HG03066 (cell line): ENCODE measurements around the gene OXER1.

ENCODE experiments used
- ATAC-seq: cut with Tn5 transposase; IDR thresholded peaks from one replicate; pipeline ENCODE4 v1.9.1; 2021; ENCODE audit warnings: low read depth; ENCODE audit not compliant: unreplicated experiment

Gene OXER1

DNA sequence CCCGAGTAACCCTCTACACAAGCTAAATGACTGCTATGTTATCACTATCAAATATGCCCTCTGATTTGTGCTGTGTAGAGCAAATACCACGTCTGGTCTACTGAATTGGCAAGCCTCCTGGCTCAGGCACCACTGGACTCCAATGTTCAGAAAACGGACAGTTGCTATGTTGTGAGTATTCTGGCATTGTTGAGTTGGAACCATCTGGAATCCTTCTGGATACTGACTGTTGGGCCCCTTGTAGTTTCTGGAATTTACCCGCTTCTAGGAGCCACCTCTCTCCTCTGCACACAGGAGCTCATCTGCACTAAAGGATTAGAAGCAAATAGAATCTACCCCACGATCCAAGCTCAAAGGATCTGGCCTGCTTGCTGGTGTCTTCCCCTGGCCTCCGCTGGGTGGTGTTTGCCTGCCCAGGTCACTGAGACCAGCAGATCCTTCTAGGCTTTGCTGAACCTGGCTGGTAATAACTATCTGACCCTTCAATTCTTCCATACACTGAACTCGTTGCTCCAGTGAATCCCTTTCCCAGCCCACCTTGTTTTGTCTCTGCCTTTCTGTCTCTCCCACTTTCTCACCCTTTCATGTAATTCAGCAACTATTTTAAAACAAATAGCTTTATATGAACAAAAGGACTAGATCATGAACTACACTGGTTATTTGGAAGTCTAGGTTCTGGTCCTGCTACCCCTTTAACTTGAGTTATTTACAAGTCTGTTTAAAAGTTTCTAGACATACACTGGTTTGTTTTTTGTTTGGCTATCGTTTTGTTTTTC, 30.5 kb upstream of the OXER1 start:
- ATAC-seq = no peak

DNA sequence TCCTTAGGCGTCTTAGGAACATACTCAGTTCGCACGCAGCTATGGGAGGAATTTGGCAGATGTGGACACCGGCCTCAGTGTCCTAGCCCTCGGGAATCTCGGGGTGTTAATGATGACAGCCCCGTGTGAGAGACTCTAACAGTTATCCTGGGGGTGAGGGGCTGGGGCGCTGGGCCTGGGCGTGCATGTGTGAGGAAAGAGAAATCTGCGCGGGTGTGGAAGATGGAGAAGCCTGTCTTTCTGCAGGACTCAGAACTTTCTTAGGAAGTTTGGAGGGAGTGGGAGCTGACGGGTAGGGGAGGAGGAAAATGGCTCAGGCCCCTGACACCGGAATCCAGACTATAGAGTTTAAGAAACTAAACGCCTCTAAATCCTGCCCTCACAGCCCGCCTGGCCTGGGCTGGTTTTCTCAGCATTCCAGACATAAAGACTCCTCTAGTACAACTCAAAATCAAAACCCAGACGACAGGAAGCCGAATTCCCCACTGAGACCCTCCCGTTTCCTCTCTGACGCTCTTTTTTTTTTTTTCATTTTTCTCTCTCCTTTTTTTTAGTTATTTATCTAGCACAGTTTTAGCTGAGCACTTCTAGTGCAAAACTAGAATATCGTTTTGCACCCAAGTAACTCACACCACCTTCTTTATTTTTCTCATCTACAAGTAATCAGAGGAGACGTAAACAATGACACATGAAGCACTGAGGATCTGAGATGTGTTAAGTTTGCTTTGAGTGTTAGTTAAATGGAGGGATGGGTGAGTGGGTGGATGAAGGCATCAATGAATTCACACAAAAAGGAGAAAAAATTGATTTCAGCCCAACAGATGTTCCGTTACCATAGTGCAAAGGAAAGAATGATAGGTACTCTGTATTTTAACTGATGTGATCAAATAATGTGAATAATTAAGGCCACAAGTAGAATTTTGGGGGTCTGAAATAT, 29.7 kb upstream of the OXER1 start:
- no peak for ATAC-seq

DNA sequence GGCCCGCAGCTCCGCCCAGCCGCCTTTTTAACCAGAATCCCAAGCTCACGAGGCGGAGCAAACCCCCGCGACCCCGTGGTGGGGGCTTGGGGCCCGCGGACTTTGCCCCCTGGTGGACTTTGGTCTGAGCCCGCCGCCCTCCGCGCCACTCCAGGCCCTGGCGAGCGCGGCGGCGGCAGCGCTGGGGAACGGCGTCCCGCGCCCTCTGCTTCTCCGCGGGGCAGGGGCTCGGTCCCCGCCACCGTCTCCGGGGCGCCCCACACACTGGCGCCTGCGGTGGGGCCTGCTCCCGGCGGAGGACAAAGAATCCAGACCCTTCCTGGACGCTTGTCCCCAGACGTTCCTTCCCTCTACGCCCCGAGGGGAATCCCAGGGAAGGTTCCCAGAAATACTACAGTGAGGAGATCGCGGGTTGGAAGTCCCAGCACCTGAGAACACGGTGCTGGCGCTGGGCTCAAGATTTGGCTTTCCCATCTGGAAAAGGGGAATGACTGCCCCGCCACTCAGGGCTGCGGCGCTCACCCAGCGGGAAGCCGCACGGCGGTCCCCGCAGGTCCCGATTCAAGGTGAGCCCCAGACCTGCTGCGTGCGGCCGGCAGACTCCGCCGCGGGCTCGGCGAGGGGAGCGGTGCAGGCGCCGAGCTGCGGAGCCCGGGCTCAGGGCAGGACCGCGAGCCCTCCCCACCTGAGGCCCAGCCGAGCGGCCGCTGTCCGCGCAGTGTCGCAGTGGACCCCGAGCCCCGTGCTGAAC, 28.8 kb upstream of the OXER1 start, which contains the start of gene HAAO:
Gene HAAO, minus strand, starts transcription at position 1 of the 751 bp plus-strand sequence. CDS start 47 bp downstream, outside the sequence.
- ATAC-seq = peak; percentile 23

DNA sequence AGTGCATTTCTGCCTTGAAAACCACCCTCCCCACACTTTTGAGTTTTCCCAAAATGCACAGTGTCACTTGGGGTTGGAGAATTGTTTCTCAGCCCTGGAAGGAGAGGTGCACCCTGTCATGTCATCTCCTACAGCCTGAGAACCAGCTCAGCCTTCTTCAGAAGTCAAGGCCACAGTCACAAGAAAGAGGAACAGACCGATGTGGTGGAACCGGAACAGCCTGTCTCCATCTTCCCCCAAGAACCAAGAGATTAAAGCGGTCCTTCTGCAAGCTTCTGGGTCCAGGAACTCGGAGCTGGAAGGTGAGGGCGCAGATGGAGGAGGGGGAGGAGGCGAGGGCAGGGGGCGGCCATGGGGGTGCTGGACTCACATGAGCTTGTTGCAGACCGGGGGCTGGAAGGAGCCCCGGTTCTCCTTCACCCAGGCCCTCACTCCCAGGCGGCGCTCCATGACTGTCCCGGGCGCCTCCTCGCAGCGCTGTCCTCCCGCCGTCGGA, 28.2 kb upstream of the OXER1 start:
- ATAC-seq = peak; percentile 22

DNA sequence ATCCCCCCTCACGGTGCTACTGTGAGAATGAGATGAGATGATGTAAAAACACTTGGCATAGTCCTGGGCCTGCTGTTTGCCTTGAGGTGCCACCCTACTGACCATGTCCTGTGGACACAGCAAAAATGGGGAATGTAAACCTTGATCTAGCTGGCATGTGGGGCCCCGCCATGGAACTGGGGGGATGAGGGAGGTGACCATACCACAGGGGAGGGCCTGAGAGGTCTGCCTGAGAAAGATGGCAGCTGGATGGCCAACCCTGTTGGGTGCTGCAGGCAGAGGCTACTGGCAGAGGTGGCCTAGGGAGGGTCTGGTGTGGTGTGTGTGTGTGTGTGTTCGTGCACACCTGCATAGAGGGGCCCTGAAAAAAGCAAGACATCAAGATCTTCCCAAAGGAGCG, 27.7 kb upstream of the OXER1 start:
- no peak for ATAC-seq

DNA sequence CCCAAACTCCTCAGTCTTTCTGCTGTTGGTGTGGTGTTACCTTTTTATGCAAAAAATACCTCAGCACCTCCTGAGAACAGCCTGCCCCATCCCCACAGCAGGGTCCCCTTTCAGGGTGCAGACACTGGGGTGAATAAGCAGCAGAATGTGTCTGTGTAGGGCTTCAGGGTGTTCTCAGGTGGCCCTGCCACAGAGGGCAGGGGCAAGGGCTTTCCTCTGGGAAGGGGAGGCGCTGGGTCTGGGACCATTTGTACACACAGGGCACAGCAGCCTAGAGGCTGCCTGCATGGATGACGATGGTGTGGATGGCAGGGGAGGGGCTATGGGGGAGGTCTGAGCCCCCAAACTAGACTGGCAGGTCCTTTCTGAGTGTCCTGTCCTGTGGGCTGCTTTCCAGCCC, 25.8 kb upstream of the OXER1 start:
- no peak for ATAC-seq

DNA sequence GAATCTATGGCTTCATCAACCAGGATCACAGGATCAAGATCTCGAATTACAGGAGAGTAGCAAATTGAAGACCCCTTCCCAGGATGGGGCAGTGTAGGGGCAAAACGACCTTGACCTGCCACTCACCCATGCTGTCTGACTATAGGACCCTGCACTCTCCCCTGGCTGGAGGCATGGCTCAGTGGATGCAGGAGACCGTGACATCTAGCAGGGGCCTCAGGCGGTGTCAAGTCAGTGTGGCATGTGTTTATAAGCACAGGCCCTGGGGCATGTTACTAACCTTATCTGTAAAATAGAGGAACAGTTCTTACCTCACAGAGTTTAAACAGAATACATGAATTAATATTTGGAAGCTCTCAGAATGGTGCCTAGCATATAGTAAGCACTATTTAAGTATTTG, 24.9 kb upstream of the OXER1 start:
- no peak for ATAC-seq

DNA sequence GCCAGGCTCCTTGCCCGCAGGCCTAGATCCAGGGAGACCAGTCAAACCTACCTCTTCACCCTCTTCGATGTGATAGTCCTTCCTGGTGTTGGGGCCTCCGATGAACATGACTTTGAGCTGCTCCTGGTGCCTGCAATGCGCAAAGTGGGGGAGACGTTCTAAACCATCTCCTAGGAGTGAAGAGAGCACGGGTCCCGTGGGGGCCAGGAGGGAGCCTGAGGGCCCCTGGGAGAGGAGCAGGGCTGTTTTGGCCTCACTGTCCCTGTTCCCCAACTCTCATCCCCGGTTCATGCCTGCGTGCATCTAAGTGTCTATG, 24.5 kb upstream of the OXER1 start:
- no peak for ATAC-seq

DNA sequence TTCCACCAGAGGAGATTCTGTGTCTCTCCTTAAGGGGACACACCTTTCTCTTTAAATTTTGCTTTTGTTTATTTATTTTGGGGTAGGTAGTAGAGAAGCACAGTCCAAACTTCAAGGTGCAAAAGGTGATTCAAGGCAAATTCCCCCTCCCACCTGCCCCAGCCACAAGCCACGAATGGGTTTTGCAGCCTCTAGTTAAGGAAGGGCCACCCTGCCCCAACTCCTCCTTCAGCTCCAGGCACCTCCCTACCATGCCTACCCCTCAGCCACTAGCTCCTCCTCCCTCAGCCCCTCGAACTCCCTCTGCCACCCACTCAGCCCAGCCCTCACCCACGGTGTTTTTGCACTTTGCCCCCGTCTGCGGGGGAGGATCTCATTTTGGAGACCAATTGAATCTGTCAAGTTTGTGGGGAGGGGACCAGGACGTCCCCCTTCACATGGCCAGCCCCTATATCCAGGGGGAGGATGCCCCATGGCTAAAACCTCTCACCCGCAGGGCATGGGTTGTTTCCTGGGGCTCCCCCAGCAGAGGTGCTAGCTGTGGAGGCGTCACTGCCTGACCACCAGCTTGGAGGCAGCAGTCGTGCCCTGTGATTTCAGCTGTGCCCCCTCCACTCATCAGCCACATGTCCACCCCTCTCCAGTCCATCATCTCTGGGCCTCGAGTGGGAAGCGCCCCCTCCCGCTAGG, 24.0 kb upstream of the OXER1 start:
- ATAC-seq = no peak

DNA sequence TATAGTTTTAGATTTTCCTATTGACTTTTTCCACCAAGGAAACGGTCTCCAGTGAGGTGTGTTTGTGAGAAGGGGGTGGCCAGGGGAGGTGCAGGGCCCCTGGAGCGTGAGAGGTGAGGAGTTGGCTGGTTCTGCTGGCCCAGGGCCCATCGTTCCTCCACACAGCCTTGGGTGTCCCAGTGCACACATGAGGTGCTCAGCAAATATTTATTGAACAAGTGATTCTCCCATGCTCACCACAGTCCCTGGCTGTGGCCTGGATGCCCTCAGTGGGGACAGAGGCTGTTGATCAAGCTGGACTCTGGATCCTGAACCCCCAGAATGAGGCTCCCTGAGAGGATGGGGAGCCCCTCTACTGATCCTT, 23.5 kb upstream of the OXER1 start:
- no peak for ATAC-seq

DNA sequence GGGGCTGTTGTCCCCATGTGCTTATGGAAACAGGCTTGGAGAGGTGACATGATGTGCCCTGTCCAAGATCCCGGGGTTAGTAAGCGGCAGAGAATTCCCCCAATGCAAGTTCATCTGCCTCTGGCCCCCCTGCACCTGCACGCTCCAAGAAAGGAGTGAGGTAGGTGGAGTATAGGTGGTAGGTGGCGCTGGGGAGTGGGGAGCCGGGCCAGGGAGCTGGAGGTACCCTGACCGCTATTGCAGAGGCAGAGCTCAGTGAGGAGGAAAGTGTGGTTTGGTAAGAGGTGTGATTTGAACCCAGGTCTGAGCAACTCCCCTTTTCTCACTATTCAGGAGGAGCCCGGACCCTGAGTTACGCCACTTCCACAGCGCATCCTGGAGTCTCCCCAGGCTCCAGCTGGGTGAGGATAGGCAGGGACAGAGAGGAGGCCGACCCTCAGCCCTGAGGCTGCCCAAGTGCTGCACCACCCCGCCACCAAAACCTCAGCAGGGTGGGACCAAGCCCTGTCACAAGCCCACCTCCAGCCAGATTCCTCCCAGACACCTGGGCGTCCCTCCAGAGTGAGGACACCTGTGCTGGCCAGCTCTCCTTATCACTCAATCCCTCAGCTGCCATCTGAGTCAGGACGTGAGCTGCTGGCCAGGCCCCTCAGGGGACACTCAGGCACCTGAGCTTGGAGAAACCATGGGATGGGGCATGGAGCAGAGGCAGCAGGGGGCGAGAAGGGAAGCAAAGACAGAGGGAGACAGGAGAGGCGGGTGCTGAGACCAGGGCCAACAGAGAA, 22.8 kb upstream of the OXER1 start:
- ATAC-seq = no peak

DNA sequence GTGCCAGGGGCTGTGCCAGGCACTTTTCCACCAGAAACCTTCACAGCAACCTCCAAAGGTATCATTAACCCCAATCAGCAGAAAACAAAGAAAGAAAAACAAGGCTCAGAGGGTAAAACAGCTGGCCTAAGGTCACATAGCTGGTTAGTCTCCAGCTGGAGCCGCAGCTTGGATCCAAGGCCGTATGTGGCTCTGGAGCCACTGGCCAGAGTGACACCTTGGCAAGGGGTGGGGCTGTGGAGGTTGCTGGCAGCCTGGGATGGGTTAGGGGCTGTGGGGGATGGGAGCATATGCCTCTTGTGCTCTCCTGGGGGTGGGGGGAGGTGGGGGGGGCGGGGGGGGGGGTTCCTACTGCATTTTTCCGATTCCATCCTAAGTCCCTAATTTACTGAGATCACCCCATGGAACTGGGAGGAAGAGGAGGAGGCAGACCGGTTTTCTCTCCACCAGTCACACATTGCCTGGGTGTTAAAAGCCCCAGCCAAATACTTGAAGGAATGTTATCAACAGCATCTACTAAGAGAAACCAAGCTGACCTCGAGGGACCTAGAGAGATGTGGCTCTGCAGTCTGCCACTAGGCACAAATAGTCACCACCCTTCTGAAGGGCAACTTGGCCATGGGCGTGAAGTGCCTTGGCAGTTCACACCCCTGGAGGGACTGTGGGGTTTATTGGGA, 20.4 kb upstream of the OXER1 start:
- ATAC-seq = no peak

DNA sequence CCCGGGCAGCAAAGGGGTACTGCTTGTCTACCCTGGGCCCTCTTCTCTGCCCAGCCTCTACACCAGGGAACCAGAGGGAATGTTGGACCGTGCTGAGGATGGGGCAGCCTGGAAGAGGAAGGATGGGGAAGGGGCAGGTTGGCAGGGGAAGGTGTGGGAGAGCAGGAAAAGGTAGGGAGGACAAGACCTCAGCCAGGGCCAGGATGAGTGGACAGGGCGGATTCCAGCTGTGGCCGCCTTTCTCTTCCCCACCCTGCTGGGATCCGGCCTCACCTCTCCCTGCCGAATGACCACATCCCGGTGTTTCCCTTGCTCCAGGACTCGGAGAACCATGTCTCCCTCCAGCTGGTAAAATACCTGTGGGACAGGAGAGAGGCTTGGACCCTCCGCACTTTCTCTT, 19.6 kb upstream of the OXER1 start:
- ATAC-seq = no peak

DNA sequence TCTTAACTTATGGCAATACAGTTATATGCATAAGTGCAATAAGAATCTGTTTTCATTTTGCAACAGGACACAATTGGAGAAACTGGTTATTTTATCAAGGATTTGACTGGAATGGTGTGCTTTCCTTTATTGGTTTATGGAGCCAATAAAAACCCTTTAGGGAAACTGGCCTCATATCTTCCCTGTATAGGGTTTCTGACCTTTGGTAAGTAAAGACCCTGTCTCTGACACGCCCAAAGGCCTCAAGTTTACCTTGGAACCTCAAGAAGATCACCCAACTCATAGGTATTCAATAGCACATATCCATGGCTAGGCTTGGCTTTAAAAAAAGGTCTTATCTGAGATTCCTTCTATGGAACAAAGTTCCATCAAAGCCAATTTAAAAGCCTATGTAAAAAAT, 17.2 kb upstream of the OXER1 start:
- no peak for ATAC-seq

DNA sequence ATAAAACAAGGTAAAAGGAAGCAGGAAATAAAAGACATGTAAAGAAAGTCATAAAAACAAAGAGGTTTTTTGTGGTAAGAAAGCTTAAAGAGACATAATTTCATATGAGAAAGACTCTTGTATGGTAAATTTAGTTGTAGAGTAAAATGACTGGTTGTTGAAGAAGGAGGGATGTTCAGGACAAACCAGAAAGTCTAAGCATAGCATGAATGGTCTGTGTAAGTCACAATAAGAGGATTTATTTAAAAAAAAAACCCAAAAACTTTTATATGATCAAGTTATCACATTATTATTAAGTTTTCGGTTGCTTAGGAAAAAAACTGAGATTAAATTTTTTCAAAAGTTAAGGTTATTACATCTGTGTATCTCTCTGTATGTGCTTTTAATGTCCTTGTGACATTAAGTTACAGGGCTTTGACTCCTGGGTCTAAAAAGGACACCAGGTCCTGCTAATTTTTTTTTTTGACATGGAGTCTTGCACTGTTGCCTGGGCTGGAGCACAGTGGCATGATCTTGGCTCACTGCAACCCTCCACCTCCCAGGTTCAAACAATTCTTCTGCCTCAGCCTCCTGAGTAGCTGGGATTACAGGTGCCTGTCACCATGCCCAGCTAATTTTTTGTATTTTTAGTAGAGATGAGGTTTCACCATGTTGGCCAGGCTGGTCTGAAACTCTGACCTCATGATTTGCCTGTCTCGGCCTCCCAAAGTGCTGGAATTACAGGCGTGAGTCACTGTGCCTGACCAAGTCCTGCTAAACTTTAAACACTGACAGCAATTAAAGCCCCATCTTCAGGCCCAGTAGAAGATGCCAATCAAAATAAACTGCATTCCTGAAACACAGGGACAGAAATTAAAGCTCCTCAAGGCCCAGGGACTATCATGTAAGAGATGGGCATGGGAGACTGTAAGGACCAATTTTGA, 14.2 kb upstream of the OXER1 start:
- ATAC-seq = no peak

DNA sequence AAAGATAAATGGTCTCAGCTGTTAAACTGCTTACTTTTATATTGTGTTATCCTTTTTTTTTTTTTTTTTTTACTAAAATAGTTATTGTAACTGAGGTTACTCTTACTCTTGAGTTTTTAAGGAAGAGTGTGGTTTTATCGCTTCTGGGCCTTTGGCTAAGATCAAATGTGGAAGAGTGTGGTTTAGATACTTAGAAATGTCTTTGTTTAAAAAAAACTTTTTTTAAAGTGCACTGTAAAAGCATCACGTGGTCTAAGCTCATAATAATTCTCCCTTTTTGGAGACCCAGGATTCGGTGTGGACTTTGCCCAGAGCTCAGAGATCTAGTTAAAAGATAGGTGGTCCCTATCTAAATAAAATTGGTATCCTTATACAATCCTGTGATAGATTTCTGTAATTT, 11.9 kb upstream of the OXER1 start:
- ATAC-seq = no peak

DNA sequence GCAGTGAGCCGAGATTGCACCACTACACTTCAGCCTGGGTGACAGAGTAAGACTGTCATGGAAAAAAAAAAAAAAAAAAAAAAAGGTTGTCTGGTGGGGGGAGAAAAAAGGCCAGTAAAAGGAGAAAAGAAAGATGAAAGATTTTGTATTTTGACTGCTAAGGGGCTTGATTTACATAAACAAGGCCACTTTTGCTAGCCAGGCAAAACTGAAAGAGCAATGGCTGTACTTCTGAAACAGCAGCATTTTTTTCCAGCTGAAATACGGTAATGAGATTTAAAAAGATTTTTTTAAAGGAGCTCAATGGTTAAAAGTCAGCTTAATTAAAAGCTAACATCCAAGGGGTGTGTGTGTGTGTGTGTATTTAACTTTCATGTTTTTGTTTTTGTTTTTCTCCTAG, 11.3 kb upstream of the OXER1 start:
- no peak for ATAC-seq

DNA sequence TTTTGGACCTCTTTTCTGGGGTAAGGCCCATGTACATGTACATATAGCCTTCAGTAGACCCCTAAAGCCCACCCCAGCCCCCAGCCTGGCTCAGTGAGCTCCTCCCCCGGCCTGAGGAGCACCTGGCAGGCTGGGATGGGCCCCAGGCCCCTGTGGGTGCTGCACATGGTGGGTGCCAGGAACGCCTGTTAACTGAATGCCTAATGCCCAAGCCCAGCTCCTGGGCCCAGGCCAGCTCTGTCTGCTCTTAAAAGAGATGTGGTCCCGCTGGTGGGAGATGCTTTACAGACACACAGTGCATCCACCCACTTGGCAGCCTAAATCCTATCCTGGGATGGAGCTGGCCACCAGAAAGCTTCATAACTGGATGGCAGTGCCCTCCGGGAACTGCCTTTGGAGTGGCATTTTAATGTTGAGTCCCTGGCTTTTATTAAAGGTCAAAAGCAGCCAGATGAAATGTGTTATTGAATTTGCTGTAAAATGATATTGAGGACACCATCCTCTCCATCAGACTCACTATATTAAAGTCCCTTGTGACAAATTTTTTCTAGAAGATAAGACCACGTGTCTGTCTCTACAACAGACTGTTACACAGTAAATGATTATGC, 7.7 kb upstream of the OXER1 start:
- no peak for ATAC-seq
